Loucy (cell line): Measurements from ENCODE around the gene NFKBIB.

Experiments
- CTCF ChIP-seq: fragments of 200-600 bp; sonication (generic); conservative IDR thresholded peaks from 2 replicates; pipeline ENCODE4 v1.5.1; 2014; ENCODE audit warnings: mild to moderate bottlenecking, antibody characterized with exemption, low read length
- EZH2phosphoT487 ChIP-seq: fragments of 200-600 bp; IDR thresholded peaks from 2 replicates; pipeline ENCODE4 v1.6.1; 2018; ENCODE audit warnings: antibody characterized with exemption, mild to moderate bottlenecking, moderate library complexity, borderline replicate concordance

DNA sequence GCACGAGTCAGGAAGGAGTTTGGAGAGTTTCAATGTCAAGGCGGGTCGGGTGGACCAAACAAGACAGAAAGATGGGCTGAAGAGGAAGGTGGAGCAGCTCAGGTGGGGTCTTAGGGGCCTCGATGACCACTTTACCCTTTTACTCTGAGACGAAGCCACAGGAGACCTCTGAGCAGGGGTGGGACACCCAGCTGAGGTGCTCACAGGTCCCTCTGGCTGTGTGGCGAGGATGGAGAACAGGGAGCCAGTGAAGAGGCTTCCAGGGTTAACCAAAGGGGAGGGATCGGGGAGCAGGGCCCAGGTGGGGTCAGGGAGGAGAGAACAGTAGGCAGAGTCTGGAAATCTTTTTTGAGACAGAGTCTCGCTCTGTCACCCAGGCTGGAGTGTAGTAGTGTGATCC lies 14.2 kb downstream of the NFKBIB start:
- TF ChIP-seq CTCF (no peak), EZH2phosphoT487 (no peak)
